AG04450 (cell line): ENCODE results near the gene MSN. TPM values are rescaled to one million over a fixed set of nuclear protein-coding genes. Genes with fewer than 3 reads are reported as not detected.
"Not testable (repeated sequence)": the region's sequence is repeated elsewhere in the genome, so short reads cannot be mapped to it uniquely, and the experiment has no call there.

Source experiments
- CTCF ChIA-PET: fragments of 300-600, 350-600 bp; formaldehyde crosslinking; extraction: SDS; loops from one replicate; lab custom pipeline; 2022; ENCODE audit warnings: antibody characterized with exemption, inconsistent platforms; lab: Charles Lee
- POLR2A ChIA-PET: fragments of 350-600 bp; formaldehyde crosslinking; extraction: SDS; loops from one replicate; lab custom pipeline; 2021; ENCODE audit warnings: antibody characterized with exemption, inconsistent platforms; lab: Yijun Ruan, JAX
- DNase-seq: peaks from one replicate; pipeline ENCODE4 v3.0.0-alpha.2; 2011; ENCODE audit warnings: low read depth, low spot score
- H3K27ac ChIP-seq: one replicate; pipeline ENCODE4 v1.5.1; 2012; ENCODE audit warnings: low read depth, low read length, control low read depth
- H3K27me3 ChIP-seq: one replicate; pipeline ENCODE4 v1.6.0; 2012; ENCODE audit warnings: low read length; ENCODE audit not compliant: control insufficient read depth, insufficient read depth
- H3K4me3 ChIP-seq: 2 replicates; pipeline ENCODE4 v1.5.1; 2011; ENCODE audit warnings: mild to moderate bottlenecking, low read depth, low read length, control low read depth
- H3K9me3 ChIP-seq: 2 replicates; pipeline ENCODE4 v1.5.1; 2012; ENCODE audit warnings: low read length; ENCODE audit not compliant: control insufficient read depth, insufficient read depth
- polyA plus RNA-seq: library from polyadenylated mRNA; depleted of rRNA; stranded (reverse); fragments of >200 nt; gene quantifications from 2 replicates; pipeline ENCODE4 v1.2.3, GENCODE V29; 2011
- TF ChIP-seq, protein P1 (sequence below): IDR thresholded peaks from 2 replicates; pipeline ENCODE4 v1.5.1; 2011; ENCODE audit warnings: low read depth, low read length, control low read depth, inconsistent platforms

Gene MSN
- polyA plus RNA-seq, 1 experiment = 493 TPM

DNA sequence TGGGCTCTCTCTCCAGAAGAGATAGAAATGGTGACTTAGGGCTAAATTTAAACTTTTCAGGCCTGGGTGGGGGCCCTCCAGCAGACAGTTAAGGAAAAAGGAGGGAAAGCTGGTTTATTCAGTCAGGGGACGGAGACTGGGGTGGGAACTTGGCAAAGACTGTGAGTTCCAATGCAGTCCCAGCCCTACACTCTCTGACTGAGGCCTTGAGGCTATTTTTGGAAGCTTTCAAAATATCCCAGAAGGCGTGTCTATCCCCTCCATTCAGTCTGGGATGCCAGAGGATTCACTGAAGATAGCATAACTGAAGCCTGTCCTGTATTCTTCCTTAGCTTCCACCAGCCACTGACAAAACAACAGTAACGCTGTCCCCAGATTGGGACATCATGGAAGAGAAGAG lies 32.1 kb upstream of the MSN start:
- CTCF ChIA-PET = interaction anchor here (1.0 kb wide), 1 partner anchor 81 kb away, joined by 3 read pairs; no protein-coding TSS in a partner anchor
- no peaks in the 10 kb centered on the region for H3K9me3 ChIP-seq
- DNase-seq = no peak
- POLR2A ChIA-PET = no interaction called here
- no peak overlapping the region for H3K27ac ChIP-seq
- no peak overlapping the region for H3K4me3 ChIP-seq
- H3K27me3 ChIP-seq = no peaks in the 10 kb centered on the region
- TF ChIP-seq, protein P1, sequence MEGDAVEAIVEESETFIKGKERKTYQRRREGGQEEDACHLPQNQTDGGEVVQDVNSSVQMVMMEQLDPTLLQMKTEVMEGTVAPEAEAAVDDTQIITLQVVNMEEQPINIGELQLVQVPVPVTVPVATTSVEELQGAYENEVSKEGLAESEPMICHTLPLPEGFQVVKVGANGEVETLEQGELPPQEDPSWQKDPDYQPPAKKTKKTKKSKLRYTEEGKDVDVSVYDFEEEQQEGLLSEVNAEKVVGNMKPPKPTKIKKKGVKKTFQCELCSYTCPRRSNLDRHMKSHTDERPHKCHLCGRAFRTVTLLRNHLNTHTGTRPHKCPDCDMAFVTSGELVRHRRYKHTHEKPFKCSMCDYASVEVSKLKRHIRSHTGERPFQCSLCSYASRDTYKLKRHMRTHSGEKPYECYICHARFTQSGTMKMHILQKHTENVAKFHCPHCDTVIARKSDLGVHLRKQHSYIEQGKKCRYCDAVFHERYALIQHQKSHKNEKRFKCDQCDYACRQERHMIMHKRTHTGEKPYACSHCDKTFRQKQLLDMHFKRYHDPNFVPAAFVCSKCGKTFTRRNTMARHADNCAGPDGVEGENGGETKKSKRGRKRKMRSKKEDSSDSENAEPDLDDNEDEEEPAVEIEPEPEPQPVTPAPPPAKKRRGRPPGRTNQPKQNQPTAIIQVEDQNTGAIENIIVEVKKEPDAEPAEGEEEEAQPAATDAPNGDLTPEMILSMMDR = no peak

DNA sequence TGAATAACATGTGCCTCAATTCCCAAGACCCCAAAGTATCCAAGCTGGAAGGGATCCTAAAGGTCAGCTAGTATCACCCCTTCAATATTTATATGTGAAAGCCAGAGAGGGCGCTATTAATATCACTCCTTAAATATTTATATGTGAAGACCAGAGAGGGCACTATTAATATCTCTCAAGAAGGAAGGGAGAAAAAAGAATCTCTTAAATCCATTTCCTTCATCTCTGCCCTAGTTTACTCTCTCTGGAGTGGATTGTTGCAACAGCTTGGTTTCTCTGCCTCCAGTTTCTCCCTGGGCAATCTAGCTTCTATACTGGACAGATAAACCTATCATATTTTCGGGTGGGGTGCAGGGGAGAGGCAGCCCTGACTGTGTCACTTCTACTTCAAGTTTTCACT lies 31.6 kb upstream of the MSN start:
- H3K27me3 ChIP-seq = no peaks in the 10 kb centered on the region
- ChIA-PET CTCF (interaction anchor here (1.0 kb wide), 1 partner anchor 81 kb away, joined by 3 read pairs; no protein-coding TSS in a partner anchor), POLR2A (no interaction called here)
- H3K9me3 ChIP-seq = no peaks in the 10 kb centered on the region
- DNase-seq = no peak
- no peak overlapping the region for H3K4me3 ChIP-seq
- TF ChIP-seq, protein P1 = no peak
- no peak overlapping the region for H3K27ac ChIP-seq

DNA sequence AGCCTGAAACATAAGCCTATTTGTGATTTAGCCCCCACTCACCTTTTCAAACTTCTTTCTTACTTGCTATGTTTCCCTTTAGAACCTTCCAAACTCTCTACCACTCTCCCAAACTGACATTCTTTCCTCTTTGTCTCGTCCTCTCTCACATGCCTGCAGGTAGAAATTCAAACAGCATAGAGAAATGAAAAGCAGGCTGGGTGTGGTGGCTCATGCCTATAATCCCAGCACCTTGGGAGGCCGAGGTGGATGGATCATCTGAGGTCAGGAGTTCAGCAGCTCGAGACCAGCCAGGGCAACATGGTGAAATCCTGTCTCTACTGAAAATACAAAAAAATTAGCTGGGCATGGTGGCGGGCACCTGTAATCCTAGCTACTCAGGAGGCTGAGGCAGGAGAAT lies 31.2 kb upstream of the MSN start:
- POLR2A ChIA-PET, CTCF ChIA-PET, H3K27ac ChIP-seq, H3K27me3 ChIP-seq, DNase-seq, H3K4me3 ChIP-seq, H3K9me3 ChIP-seq: not testable (repeated sequence)

DNA sequence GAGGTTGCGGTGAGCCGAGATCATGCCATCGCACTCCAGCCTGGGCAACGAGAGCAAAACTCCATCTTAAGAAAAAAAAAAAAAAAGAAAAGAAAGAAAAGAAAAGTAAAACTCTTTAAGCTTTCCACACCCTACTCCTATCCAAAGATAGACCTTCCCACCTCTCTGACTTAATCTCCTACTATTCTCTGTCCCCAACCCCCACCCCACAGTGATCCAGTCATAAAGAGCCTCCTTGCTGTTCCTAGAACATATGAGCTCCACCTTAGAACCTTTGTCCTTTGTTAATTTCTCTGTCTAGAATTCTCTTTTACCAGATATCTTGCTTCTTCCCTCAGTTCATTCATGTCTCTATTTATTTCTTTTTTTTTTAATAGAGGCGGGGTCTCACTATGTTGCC lies 30.1 kb upstream of the MSN start:
- DNase-seq = no peak
- TF ChIP-seq, protein P1 = no peak
- Histone ChIP-seq H3K27ac (no peak overlapping the region), H3K4me3 (no peak overlapping the region), H3K9me3 (no peaks in the 10 kb centered on the region), H3K27me3 (no peaks in the 10 kb centered on the region)
- POLR2A ChIA-PET = no interaction called here
- CTCF ChIA-PET = no interaction called here

DNA sequence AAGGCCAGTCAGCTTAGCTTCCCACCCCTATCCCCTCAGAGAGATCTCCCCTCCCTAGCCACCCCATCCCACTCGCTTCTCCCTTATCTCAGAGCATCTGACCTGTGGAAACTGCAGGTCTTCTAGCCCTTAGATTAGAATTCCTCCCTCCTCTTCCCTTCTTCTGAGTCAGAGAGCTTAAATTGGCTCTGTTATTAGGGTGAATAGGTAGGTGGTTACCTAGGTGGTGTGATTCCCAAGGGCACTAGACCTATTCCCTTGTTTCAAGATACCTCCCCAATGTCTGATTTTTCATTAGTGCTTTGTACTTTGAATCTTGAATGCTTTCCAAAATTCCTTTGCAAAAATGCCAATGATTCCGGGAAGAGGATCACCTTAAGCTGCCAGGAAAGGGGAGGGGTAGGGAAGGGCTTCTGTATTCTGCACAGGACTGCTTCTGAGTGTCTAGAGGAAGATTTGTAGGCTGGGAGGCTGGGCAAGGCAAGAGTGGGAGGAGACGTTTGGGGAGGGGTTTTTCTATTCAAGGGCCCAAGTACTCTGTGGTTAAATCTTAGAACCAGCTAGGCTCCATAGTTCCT lies 24.5 kb upstream of the MSN start:
- CTCF ChIA-PET = interaction anchor here (1.7 kb wide), 1 partner anchor 49 kb away, joined by 3 read pairs; no protein-coding TSS in a partner anchor

More for the DNA sequence above, 24.5 kb upstream of the MSN start:
- DNase-seq = no peak
- Histone ChIP-seq H3K27me3 (no peaks in the 10 kb centered on the region), H3K9me3 (no peaks in the 10 kb centered on the region), H3K27ac (no peak overlapping the region), H3K4me3 (no peak overlapping the region)
- TF ChIP-seq, protein P1 = no peak
- POLR2A ChIA-PET = no interaction called here
